CD4-positive, alpha-beta T cell treated with Interleukin-2 at 100 ng/mL for 4 hours (primary cell): ENCODE data around the gene PHF8.

Experiments
- DNase-seq: peaks from one replicate; pipeline ENCODE4 v3.0.0-alpha.2; 2020; ENCODE audit warnings: low spot score

Gene PHF8

DNA sequence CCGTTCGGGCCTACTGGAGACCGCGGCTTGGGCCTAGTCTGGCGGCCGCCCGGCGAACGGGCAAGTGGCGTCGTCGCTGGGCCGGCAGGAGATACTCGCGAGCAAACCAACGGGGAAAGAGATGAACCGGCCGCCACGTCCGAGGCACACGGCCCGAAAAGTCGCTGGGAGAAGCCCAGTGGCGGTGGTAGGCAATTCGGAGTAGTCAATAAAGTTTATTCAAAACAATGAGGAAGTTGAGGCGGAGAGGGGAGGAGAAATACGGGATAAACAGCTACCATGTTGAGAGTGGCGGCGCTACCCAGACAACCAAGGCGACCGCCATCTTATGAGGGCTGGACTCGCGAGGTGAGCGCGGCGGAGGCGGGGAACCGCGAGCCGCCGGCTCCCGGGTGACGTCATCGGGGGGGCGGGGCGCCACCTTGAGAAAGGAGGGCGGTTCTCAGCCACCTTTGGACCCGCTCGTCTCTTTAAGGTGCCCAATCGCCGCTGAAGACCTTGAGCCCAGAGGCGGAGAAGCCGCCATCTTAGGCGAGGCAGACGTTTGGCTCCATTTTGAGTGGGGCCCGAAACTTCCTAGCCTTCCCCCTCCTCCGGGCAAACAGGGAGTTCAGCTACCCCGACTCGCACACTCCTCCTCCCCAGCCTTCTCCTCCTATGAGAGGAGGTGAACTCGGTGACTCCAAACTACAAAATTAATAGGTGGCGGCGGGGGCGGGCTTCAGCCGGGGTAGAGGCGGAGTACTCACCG lies at the start of gene PHF8:
PHF8 (minus strand) TSS at position 348 of the 751 bp plus-strand sequence. CDS start 1,745 bp downstream, outside the sequence.
- DNase-seq = peak; percentile 96

DNA sequence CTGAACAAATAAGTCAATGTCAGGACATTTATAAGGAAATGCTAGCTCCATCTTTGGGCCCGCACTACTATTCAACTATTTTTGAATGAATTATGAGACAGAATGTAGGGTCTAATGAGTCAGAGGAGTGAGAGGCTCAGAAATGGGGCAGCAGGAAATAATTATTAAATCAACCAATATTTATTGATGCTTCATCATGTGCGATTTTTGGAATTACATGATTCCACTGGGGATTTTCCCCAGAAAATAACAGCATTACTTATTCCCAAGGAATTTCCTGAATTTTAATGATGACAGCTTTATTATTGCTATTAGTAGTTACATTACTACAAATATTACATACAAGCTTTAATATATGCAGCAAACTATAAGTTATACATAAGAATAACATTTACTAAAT lies 49.3 kb upstream of the PHF8 start:
- no peak for DNase-seq

DNA sequence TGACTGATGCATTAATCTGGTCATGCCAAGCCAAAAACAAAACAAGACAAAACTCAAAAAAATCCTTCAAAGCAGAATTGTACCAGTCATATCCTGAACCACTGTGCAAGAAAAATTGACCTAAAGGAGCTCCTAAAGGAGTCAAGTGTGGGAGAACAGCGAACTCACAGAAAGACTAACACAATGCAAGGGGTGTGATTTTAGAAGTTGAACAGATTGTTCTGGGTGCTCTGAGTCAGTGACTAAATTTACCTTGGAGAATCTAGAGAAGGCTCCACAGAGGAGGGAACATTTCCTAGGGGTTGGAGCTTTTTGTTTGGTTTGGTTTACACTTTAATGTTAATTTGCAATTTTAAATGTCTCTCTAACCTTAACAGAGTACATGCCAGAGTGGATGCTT lies 48.9 kb upstream of the PHF8 start:
- no peak for DNase-seq

- no peak for DNase-seq
Measured at GRCh38 chrX:54090880-54091279, 46.6 kb upstream of the PHF8 start.

GRCh38 chrX:54089191-54089590 lies 44.9 kb upstream of the PHF8 start:
- DNase-seq = no peak

- DNase-seq = no peak
Measured at GRCh38 chrX:54087661-54088060, 43.4 kb upstream of the PHF8 start.

DNA sequence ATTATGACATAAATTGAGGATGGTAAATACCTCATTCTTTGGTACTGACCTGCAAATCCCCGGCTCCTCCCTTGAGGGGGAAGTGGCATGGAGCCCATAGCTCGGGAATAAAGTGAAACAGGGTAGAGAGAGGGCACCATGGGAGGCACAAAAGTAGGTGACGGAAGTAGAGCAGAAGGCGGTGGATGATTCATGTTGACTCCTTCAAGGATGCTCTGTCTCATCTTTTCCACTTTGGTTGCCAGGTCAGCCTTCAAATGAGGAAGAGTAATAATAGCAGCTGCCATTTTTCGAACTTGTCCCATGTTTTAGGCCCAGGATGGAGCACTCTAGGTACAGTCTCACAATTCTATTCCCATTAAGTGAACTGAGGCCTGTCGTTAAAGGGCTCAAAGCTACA lies 41.4 kb upstream of the PHF8 start:
- DNase-seq = no peak

DNA sequence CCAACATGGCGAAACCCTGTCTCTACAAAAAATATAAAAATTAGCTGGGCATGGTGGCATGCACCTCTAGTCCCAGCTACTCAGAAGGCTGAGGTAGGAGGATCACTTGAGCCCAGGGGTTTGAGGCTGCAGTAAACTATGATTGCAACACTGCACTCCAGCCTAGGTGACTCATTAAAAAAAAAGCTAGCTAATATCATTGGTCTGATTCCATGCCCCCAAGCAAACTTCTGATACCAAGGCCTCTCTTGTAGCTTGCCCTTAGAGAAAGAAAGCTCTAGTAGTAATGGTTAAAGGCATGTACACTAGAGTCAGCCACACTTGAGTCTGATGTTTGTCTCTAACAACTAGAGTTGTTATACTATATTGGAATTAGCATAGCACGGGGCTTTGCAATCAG lies 32.6 kb upstream of the PHF8 start:
- no peak for DNase-seq

- DNase-seq = no peak
Measured at GRCh38 chrX:54074826-54075225, 30.6 kb upstream of the PHF8 start.

DNA sequence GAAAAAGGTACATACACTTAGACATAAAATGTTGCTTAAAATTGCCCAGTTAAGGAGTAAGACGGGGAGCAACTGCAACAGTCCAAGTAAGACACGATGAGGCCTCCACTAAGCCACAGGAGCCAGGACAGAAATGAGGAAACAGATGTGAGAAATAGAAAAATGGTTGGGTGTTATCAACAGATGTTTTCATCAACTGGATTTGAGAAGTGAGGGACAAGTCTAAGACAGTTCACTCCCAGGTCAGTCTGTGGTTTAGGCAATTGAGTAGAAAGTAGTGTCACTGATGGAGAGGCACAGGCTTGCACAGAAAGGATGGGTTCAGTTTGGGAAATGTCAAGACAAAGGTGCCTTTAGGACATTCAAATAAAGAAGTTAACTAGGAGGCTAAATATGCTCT lies 23.5 kb upstream of the PHF8 start:
- DNase-seq = no peak

DNA sequence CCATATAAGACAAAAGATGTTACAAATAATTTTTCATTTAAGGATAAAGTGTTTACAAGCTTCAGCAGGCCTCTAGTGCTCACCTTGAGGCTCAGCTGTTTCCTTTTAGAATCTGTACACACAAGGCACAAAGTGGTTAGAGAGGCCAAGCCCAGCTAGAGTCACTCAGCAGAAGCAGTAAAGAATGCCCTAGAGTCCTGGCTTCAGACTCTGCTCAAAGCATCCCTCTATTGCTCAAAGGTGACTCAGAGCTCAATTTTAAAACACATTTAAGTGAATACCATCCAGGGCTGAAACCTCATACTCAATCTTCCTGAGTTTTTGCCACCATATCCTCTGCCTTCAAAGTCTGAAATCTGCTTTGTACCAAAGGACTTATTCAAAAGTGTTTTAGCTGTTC lies 22.6 kb upstream of the PHF8 start:
- DNase-seq = no peak

- no peak for DNase-seq
Measured at GRCh38 chrX:54064564-54064963, 20.3 kb upstream of the PHF8 start.

GRCh38 chrX:54063361-54063760 lies 19.1 kb upstream of the PHF8 start:
- no peak for DNase-seq

GRCh38 chrX:54049801-54050200 lies 5.5 kb upstream of the PHF8 start:
- DNase-seq = no peak

GRCh38 chrX:54048412-54048811 lies 4.1 kb upstream of the PHF8 start:
- no peak for DNase-seq

DNA sequence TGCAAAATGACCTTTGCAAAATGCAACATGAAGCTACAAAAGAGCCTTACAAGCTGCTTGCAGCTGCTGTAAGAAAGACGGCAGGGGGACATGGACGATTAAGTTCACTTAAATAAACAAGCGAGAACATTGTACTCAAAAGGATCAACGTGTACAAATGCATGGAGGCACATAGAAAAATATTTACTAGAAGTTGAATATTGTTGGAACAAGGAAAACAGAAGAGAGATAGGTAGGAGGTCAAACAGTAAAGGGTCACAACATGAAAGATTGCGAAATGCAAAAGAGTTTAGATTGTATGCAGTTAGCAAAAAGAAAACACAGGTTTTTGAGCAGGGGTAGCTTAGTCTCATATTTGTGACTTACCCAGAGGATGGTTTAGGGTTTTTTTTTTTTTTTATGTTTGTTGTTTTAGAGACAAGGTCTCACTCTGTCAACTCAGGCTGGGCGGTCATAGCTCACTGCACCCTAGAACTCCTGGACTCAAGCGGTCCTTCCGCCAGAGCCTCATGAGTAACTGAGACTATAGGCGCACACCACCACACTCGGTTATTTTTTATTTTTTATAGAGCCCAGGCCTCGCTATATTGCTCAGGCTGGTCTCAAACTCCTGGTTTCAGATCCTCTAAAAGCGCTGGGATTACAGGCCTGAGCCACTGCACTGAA lies 1.4 kb upstream of the PHF8 start:
- DNase-seq = no peak

DNA sequence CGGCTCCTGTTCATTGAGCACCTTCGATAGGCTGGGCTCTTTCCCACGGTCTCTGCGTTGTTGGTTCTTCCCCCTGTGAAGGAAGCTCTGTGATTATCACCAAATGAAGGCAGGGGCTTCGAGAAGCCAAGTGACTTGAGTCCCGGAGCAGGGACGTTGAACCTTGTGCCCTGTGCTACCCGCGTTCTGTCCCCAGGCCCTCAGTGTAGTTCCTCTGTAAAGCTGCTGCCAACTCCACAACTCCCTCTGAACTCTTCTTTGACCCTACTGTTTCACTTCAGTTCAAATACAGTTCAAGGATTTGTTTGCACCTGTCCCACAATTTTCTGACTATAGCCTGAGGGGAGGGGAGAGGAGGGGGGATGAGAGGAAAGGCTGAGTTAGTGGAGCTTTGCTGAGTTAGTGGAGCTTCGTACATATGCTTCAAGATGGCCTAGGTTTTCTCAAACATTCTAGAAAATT lies 635 bp upstream of the PHF8 start:
- DNase-seq = no peak

DNA sequence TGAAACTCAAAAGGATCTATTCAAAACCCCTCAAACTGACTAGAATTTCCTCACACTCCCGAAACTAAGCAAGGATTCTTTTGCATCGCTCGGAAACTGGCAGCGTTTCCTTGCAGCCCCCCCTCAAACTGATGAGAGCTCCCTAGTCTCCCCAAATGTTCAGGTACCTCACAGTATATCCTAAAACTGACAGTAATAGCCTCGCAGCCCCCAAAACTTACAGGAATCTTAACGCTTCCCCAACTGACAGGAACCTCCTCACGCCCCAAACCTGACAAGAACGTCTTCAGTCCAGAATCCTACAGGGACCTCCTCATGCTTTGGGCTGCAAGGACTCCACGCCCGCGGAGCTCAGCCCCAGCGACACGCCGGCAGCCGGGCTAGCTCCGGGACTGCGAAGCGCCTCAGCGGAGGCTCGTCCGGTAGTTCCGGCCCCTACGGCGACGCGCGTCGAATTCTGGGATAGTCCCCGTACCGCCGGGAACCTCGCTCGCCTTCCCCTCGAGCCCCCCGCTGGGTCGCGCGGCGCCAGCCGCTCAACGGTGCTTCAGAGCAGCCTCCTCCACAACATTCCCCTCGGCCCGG lies 640 bp downstream of the PHF8 start:
- DNase-seq = peak; percentile 23

- no peak for DNase-seq
Measured at GRCh38 chrX:54043056-54043455, 1.2 kb downstream of the PHF8 start.

DNA sequence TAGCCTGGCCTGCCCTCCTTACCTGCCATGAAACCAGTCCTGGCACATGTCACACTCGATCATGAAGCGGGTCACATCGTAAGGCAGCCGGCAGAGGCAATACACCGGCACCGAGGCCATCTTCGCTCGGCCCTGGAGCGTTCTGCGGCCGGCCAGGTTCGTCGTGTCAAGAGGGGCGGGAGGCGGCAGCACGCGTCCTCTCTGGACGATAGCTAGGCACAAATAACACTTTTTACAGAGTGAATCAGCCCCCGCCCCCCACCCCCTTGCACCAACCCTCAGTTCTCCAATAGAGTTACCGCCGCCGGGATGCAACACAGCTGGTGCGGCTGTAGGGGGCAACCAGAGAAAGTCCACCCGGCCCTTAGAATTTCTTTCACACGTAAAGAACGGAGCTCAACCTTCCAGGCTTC lies 1.7 kb downstream of the PHF8 start:
- DNase-seq = peak; percentile 40

DNA sequence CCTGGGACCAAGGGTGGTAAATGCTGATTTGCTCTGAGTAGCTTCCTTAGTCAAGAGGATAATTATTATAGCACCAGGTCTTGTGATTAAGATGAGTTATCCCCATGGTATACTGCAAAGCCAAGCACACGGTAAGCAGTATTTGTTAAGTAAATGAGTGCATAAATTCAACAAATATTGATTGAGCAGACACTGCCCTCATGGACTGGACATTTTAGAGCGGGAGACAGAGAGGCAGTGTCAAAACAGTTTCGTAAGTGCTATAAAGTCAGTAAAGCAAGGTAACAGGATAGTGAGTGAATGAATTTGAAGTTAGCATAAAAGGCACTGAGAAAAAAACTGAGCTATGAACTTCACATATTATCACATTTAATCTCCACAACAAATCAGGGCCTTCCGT lies 13.9 kb downstream of the PHF8 start:
- DNase-seq = no peak

GRCh38 chrX:54029529-54030143 lies 14.6 kb downstream of the PHF8 start:
- DNase-seq = no peak

DNA sequence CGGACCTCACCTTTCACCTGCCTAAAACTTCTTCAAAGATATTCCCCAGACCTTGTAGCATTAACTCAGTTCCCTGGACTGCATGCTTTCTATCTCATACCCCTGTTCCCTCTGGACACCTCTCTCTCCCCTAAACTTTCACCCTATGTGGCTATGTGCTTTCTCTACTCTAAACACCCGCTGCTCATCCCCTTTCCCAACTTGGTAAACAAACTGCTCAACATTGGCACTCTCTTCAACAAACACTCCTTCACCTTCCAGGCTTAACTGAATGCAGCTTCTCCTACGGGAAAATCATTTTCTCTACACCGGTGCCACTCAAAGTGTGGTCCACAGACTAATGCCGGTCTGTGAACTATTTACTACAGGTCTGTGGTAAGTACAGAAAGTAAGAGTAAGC lies 19.9 kb downstream of the PHF8 start:
- DNase-seq = no peak
